ENCODE data around the gene ZNF330.
"Not testable (repeated sequence)": the region's sequence is repeated elsewhere in the genome, so short reads cannot be mapped to it uniquely, and the experiment has no call there.

ZNF330 gene

GRCh38 chr4:141210168-141210567 is 10.5 kb upstream of the ZNF330 start:
- H3K4me1 ChIP-seq (ENCODE audit: control insufficient read depth, insufficient read depth, low read length), result no peaks in the 10 kb centered on the region
- no peaks in the 10 kb centered on the region for H3K9me3 ChIP-seq (ENCODE audit: control insufficient read depth, low read length)
- no peaks in the 10 kb centered on the region for H3K27me3 ChIP-seq (ENCODE audit: control insufficient read depth, insufficient read depth, low read length)
- no peak overlapping the region for H3K9ac ChIP-seq (ENCODE audit: low read length)
- no peak overlapping the region for H3K4me3 ChIP-seq (ENCODE audit: low read length)
- no peaks in the 10 kb centered on the region for H3K36me3 ChIP-seq (ENCODE audit: control insufficient read depth, insufficient read depth, low read length)

- Histone ChIP-seq H3K27me3 (ENCODE audit: control insufficient read depth, insufficient read depth, low read length) (no peaks in the 10 kb centered on the region), H3K9ac (ENCODE audit: low read length) (no peak overlapping the region), H3K9me3 (ENCODE audit: control insufficient read depth, low read length) (no peaks in the 10 kb centered on the region), H3K36me3 (ENCODE audit: control insufficient read depth, insufficient read depth, low read length) (no peaks in the 10 kb centered on the region), H3K4me1 (ENCODE audit: control insufficient read depth, insufficient read depth, low read length) (no peaks in the 10 kb centered on the region), H3K4me3 (ENCODE audit: low read length) (no peak overlapping the region)
These were observed 7.1 kb upstream of the ZNF330 start for GRCh38 chr4:141213550-141213991.

GRCh38 chr4:141215030-141215429 is 5.7 kb upstream of the ZNF330 start:
- H3K9ac ChIP-seq (ENCODE audit: low read length), result no peak overlapping the region
- no peaks in the 10 kb centered on the region for H3K36me3 ChIP-seq (ENCODE audit: control insufficient read depth, insufficient read depth, low read length)
- no peaks in the 10 kb centered on the region for H3K27me3 ChIP-seq (ENCODE audit: control insufficient read depth, insufficient read depth, low read length)
- H3K9me3 ChIP-seq (ENCODE audit: control insufficient read depth, low read length), result no peaks in the 10 kb centered on the region
- H3K4me1 ChIP-seq (ENCODE audit: control insufficient read depth, insufficient read depth, low read length), result no peaks in the 10 kb centered on the region
- no peak overlapping the region for H3K4me3 ChIP-seq (ENCODE audit: low read length)

- H3K27me3 ChIP-seq (ENCODE audit: control insufficient read depth, insufficient read depth, low read length), result no peaks in the 10 kb centered on the region
- H3K9ac ChIP-seq (ENCODE audit: low read length), result no peak overlapping the region
- no peaks in the 10 kb centered on the region for H3K36me3 ChIP-seq (ENCODE audit: control insufficient read depth, insufficient read depth, low read length)
- H3K4me3 ChIP-seq (ENCODE audit: low read length), result no peak overlapping the region
- H3K9me3 ChIP-seq (ENCODE audit: control insufficient read depth, low read length), result no peaks in the 10 kb centered on the region
- no peaks in the 10 kb centered on the region for H3K4me1 ChIP-seq (ENCODE audit: control insufficient read depth, insufficient read depth, low read length)
These were observed 4.5 kb upstream of the ZNF330 start for GRCh38 chr4:141216002-141216761.

- no peaks in the 10 kb centered on the region for H3K27me3 ChIP-seq (ENCODE audit: control insufficient read depth, insufficient read depth, low read length)
- H3K36me3 ChIP-seq (ENCODE audit: control insufficient read depth, insufficient read depth, low read length), result no peaks in the 10 kb centered on the region
- H3K9ac ChIP-seq (ENCODE audit: low read length), result peak overlapping the region; percentile 98
These were observed 424 bp upstream of the ZNF330 start for GRCh38 chr4:141220271-141220670.

GRCh38 chr4:141223418-141223817 is 2.7 kb downstream of the ZNF330 start:
- peaks cover 9% of the 10 kb centered on the region for H3K4me1 ChIP-seq (ENCODE audit: control insufficient read depth, insufficient read depth, low read length)
- no peak overlapping the region for H3K9ac ChIP-seq (ENCODE audit: low read length)
- H3K27me3 ChIP-seq (ENCODE audit: control insufficient read depth, insufficient read depth, low read length), result no peaks in the 10 kb centered on the region
- H3K36me3 ChIP-seq (ENCODE audit: control insufficient read depth, insufficient read depth, low read length), result no peaks in the 10 kb centered on the region
- H3K9me3 ChIP-seq (ENCODE audit: control insufficient read depth, low read length), result no peaks in the 10 kb centered on the region
- no peak overlapping the region for H3K4me3 ChIP-seq (ENCODE audit: low read length)

More at GRCh38 chr4:141220271-141220670, 424 bp upstream of the ZNF330 start:
- H3K4me1 ChIP-seq (ENCODE audit: control insufficient read depth, insufficient read depth, low read length), result peaks cover 9% of the 10 kb centered on the region
- peak overlapping the region; percentile 100 for H3K4me3 ChIP-seq (ENCODE audit: low read length)
- no peaks in the 10 kb centered on the region for H3K9me3 ChIP-seq (ENCODE audit: control insufficient read depth, low read length)

- not testable (repeated sequence) for H3K9me3 ChIP-seq (ENCODE audit: control insufficient read depth, low read length); H3K4me3 ChIP-seq (ENCODE audit: low read length); H3K27me3 ChIP-seq (ENCODE audit: control insufficient read depth, insufficient read depth, low read length); H3K9ac ChIP-seq (ENCODE audit: low read length); H3K36me3 ChIP-seq (ENCODE audit: control insufficient read depth, insufficient read depth, low read length); H3K4me1 ChIP-seq (ENCODE audit: control insufficient read depth, insufficient read depth, low read length)
These were observed 6.6 kb downstream of the ZNF330 start for GRCh38 chr4:141227280-141227679.

GRCh38 chr4:141229408-141230101 is 8.9 kb downstream of the ZNF330 start:
- H3K9me3 ChIP-seq (ENCODE audit: control insufficient read depth, low read length), result no peaks in the 10 kb centered on the region
- H3K36me3 ChIP-seq (ENCODE audit: control insufficient read depth, insufficient read depth, low read length), result no peaks in the 10 kb centered on the region
- no peak overlapping the region for H3K4me3 ChIP-seq (ENCODE audit: low read length)
- no peak overlapping the region for H3K9ac ChIP-seq (ENCODE audit: low read length)
- no peaks in the 10 kb centered on the region for H3K27me3 ChIP-seq (ENCODE audit: control insufficient read depth, insufficient read depth, low read length)
- no peaks in the 10 kb centered on the region for H3K4me1 ChIP-seq (ENCODE audit: control insufficient read depth, insufficient read depth, low read length)

GRCh38 chr4:141233673-141234072 is 13.0 kb downstream of the ZNF330 start:
- Histone ChIP-seq H3K4me3 (ENCODE audit: low read length) (no peak overlapping the region), H3K9me3 (ENCODE audit: control insufficient read depth, low read length) (no peaks in the 10 kb centered on the region), H3K9ac (ENCODE audit: low read length) (no peak overlapping the region), H3K36me3 (ENCODE audit: control insufficient read depth, insufficient read depth, low read length) (no peaks in the 10 kb centered on the region), H3K27me3 (ENCODE audit: control insufficient read depth, insufficient read depth, low read length) (no peaks in the 10 kb centered on the region), H3K4me1 (ENCODE audit: control insufficient read depth, insufficient read depth, low read length) (no peaks in the 10 kb centered on the region)

GRCh38 chr4:141238186-141238585 is 17.5 kb downstream of the ZNF330 start:
- Histone ChIP-seq H3K9me3 (ENCODE audit: control insufficient read depth, low read length) (no peaks in the 10 kb centered on the region), H3K9ac (ENCODE audit: low read length) (no peak overlapping the region), H3K4me1 (ENCODE audit: control insufficient read depth, insufficient read depth, low read length) (no peaks in the 10 kb centered on the region), H3K4me3 (ENCODE audit: low read length) (no peak overlapping the region), H3K36me3 (ENCODE audit: control insufficient read depth, insufficient read depth, low read length) (no peaks in the 10 kb centered on the region), H3K27me3 (ENCODE audit: control insufficient read depth, insufficient read depth, low read length) (no peaks in the 10 kb centered on the region)

GRCh38 chr4:141240259-141240658 is 19.6 kb downstream of the ZNF330 start:
- H3K36me3 ChIP-seq (ENCODE audit: control insufficient read depth, insufficient read depth, low read length), result no peaks in the 10 kb centered on the region
- no peak overlapping the region for H3K9ac ChIP-seq (ENCODE audit: low read length)
- no peak overlapping the region for H3K4me3 ChIP-seq (ENCODE audit: low read length)
- no peaks in the 10 kb centered on the region for H3K4me1 ChIP-seq (ENCODE audit: control insufficient read depth, insufficient read depth, low read length)
- no peaks in the 10 kb centered on the region for H3K27me3 ChIP-seq (ENCODE audit: control insufficient read depth, insufficient read depth, low read length)
- H3K9me3 ChIP-seq (ENCODE audit: control insufficient read depth, low read length), result no peaks in the 10 kb centered on the region

GRCh38 chr4:141240671-141241070 is 20.0 kb downstream of the ZNF330 start:
- H3K27me3 ChIP-seq (ENCODE audit: control insufficient read depth, insufficient read depth, low read length), result no peaks in the 10 kb centered on the region
- H3K4me1 ChIP-seq (ENCODE audit: control insufficient read depth, insufficient read depth, low read length), result no peaks in the 10 kb centered on the region
- H3K36me3 ChIP-seq (ENCODE audit: control insufficient read depth, insufficient read depth, low read length), result no peaks in the 10 kb centered on the region
- no peak overlapping the region for H3K4me3 ChIP-seq (ENCODE audit: low read length)
- H3K9ac ChIP-seq (ENCODE audit: low read length), result no peak overlapping the region
- H3K9me3 ChIP-seq (ENCODE audit: control insufficient read depth, low read length), result no peaks in the 10 kb centered on the region
